GM19238 (cell line): ENCODE data around the gene SFMBT1.

Experiments used
- DNase-seq: peaks from one replicate; pipeline ENCODE4 v3.0.0; 2011; ENCODE audit warnings: low spot score; ENCODE audit not compliant: insufficient read length

Gene SFMBT1

GRCh38 chr3:52857864-52858263, 188.0 kb downstream of the SFMBT1 start:
- no peak for DNase-seq

- no peak for DNase-seq
Observed at GRCh38 chr3:52857133-52857532, 188.7 kb downstream of the SFMBT1 start.

- no peak for DNase-seq
Observed at GRCh38 chr3:52856666-52857065, 189.2 kb downstream of the SFMBT1 start.

- no peak for DNase-seq
Observed at GRCh38 chr3:52854013-52854412, 191.9 kb downstream of the SFMBT1 start.
